HG03159 (cell line): Measurements from ENCODE around the gene FOXP2.
"Not testable (repeated sequence)": the region's sequence is repeated elsewhere in the genome, so short reads cannot be mapped to it uniquely, and the experiment has no call there.

Experiments used
- ATAC-seq: cut with Tn5 transposase; IDR thresholded peaks from one replicate; pipeline ENCODE4 v1.9.1; 2021; ENCODE audit warnings: mild to moderate bottlenecking, moderate library complexity; ENCODE audit not compliant: unreplicated experiment

The FOXP2 gene

DNA sequence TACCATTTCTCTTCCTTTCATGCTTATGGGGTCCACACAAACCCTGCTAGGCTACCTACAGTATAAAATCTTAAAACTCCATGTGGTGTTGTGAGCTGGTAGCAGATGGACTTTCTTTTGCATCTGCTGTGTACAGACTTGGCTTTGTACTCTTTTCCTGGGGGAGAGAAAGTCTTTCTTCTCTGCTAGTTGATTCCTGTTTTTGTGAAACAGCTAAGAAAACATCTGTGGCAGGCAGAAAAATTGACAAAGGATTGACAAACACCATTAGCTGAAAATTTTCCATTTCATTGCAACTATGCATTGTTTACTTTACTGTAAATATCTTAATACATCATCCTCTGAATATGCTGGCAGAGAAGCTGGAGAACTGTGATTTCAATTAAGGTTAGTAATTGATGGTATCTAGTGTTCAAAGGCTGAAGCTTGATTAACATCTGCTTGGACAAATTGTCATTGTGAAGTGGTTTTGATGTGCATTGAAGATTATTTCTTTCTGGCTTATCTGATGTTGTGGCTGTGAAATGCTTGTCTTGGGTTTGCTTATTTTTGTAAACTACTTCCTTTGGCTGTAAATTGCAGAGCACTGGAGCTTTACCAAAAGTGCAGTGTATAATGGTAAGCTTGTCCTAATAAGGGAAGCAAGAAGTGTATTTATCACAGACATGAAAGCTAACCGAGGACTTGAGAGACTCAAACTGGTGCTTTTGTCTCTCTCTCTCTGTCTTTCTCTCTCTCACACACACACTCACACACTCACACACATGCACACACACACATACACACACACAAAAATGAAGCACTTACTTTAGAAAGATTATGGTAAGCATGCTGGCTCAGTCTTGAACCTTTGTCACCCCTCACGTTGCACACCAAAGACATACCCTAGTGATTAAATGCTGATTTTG is at the start of gene FOXP2:
Gene FOXP2 (plus strand): TSS at position 660 of the 908 bp plus-strand sequence. CDS start 11,697 bp downstream, outside the sequence.
- no peak for ATAC-seq

- ATAC-seq = no peak
Observed at GRCh38 chr7:114365791-114366190, 48.8 kb upstream of the FOXP2 start.

- no peak for ATAC-seq
Observed at GRCh38 chr7:114368492-114368891, 46.1 kb upstream of the FOXP2 start.

GRCh38 chr7:114369294-114369693 is 45.3 kb upstream of the FOXP2 start:
- no peak for ATAC-seq

GRCh38 chr7:114372619-114373018 is 42.0 kb upstream of the FOXP2 start:
- no peak for ATAC-seq

DNA sequence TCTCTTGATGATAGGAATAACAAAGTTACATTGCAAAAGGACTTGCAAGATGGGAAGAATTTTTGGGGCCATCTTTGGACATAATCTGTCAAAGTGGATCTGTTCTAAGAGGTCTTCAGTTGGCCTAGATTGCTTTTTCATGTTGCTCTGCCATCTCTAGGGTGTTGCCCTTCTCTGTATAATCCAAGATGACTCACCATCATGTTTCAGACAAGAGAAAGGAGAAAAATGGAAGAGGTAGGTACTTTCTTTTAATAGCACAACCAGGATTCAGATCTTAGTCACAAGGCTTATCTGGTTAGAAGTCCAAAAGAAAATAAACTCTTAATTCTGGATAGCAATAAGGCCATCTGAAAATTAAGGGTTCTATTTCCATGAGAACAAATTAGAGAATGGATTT is 38.7 kb upstream of the FOXP2 start:
- ATAC-seq = no peak

GRCh38 chr7:114383946-114384345 is 30.7 kb upstream of the FOXP2 start:
- ATAC-seq = not testable (repeated sequence)

DNA sequence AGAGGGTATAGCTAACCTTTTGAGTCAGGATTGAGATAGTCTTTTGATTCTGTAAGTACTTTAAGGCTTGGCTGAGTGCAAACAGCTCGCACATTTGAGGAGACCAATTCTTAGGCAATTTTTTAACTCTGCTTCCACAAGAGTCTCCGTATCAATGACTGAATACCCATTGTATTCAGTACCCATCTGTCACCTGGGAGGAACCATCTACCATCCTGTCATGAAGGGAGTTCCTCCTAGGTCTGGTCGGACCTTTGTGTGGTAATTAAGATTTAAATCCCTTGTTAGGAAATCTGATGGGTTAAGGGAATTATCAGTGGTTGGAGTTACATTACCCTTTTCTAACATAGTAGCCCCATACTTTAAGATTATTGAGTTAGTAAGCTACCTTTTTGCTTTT is 30.3 kb upstream of the FOXP2 start:
- not testable (repeated sequence) for ATAC-seq

- no peak for ATAC-seq
Observed at GRCh38 chr7:114388021-114388420, 26.6 kb upstream of the FOXP2 start.

DNA sequence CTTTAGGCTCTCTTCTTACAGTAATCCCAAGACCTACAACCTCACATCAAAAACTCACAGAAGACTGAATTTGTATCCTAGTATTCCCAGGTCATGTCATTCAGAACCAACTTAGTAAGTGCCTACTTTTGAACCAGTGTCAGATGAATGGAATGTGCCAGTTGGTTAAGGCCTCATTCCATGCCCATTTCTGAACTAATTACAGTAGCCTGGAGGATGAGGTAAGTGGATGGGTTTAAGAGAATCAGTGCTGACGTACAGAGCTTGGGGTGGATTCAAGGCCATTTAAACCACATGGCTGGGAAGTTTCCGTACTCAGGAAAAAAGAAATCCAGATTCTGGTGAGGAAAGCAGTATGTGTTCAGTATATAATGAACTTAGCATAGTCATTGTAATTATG is 21.9 kb upstream of the FOXP2 start:
- no peak for ATAC-seq

DNA sequence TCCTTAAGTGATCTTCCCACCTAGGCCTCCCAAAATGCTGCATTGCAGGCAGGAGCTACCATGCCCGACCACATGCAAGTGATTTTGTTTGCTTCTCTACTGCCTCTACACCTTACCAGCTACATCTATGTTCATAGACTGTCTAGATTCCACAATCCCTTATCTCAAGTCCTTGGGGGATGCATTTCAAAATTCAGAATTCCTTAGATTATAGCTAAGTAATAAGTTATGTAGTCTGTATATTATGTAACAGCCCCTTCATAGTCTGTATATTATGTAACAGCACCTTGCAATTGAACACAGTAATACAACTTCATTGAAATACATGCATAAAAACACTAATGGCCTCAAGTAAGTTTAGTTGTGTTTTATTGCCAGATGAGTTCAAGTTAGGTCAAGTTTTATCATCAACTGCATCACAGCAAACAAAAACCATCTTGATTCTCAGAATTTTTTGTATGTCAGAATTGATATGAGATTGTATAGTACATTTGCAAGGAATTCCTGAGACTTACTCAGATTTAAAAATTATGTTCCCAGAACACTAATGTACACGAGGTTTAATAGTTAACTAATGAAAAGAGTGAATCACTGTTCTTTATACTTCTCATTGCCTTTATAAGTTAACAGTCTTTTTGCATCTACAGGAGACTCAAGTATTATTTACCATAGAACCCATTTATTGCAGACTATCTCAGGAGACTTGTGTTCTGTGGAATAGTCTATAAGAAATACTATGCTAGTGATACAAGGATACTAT is 11.6 kb upstream of the FOXP2 start:
- ATAC-seq = no peak

GRCh38 chr7:114405427-114405826 is 9.2 kb upstream of the FOXP2 start:
- peak; percentile 95 for ATAC-seq

DNA sequence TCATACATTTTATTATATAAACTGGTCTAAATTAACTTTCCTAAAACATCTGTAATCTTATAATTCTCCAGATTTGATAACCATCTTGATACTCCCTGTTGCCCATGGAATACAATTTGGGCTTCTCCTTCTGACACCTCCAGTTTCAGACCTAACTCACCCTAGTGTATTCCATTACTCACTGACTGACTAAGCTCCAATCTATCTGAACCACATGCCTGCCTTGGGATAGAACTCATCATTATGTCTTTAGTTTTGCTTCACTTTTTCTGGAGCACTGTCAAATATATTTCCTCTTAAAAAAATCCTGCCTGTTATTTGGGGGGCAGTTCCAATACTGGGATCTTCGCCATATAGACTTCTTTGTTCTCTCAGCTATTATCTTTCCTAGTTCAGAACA is 4.9 kb upstream of the FOXP2 start:
- ATAC-seq = no peak

DNA sequence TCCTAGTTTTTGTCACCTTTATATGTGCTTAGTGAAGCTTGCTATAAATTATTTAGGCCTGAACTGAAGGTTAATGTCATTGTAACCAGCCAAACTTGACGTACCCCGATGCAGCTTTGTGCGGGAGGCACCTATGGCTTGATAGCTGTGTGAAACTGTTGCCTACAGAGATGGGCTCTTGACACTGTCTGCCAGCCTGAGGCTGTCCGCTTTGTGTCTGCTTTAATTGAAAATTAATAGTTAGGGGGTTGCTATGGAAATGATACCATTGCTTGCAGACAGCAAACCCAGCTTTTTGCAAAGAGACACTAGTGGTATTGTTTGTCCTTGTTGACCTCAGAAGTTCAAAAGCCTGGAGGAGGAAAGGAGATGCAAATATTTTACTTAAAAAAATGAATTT is 2.1 kb upstream of the FOXP2 start:
- no peak for ATAC-seq

GRCh38 chr7:114413761-114414155 is 857 bp upstream of the FOXP2 start:
- no peak for ATAC-seq

DNA sequence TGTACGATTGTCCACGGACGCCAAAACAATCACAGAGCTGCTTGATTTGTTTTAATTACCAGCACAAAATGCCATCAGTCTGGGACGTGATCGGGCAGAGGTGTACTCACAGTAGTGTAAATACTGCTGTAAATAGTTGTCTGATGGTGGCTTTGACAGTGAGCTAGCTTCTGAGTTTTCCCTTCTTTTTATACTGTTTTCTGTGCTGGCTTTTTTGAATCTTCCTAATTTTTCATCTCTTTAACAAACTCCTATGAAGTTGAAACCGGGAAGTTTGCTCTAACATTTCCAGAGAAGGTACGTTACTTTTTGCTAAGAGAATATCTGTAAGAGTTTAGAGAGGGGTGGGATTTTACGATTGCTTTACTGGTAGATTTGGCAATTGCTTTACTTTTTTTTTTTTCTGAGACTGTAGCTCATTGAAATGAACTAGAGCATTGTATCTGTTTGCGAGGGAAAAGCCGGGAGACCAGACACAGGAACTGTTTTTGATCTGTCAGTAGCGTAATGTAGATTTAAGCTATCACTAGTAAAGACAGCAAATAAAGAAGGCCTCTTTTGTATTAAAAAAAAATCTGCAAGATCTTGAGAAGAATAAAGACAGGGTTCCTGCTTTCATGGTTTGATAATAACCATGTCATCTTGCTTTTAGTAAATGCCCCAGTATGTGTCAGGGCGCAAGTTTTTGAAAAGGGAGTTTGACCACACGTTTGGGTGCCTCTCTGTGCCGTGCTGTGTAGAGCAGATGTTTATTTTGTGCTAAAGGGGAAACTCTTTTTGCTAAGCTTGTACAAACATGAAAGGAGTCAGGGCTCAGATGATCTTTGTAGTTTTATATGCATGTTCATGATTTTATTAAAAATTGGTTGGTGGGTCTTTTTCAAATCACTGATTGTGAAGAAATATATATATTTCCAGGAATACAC is 712 bp downstream of the FOXP2 start:
- no peak for ATAC-seq

DNA sequence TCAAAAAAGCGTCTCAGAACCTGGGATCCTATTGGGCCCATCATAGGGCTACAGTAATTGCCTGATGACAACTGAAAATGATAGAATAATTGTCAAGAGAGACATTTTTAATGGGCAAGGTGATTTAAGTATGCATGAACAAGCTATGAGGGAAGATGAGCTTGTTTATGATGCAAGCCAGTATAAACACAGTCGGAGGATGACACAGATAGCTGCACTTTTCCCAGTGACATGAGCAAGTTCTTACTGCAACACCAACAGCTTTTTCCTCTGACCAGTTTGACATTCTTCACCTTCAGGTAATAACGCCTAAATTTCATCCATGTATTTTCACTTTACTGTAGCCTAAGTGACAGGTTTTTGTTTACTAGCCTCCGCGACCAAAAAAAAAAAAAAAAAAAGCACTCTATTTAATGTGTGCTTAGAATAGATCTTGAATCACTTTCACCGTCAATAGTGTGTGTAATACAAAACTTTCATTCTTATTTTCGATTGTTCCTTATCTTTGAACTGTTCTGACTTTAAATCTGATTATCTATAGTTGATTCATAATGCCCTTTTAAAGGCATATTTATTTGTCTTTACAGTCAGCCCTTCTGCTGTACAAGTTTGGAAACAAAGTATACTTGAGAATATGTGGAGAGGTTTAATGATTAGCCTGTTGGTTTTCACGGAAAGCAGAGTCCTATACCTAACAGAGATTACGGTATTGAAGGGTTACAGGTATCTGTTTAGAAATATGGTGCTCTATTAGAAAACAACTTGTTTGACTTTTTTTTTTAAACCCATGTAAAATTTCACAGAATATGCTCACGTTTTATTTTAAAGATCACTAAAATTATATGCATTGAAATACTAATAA is 1.7 kb downstream of the FOXP2 start:
- no peak for ATAC-seq

- ATAC-seq = no peak
Observed at GRCh38 chr7:114417290-114417689, 2.7 kb downstream of the FOXP2 start.

- ATAC-seq = no peak
Observed at GRCh38 chr7:114418117-114418516, 3.5 kb downstream of the FOXP2 start.
